K562 (cell line): ENCODE measurements around the gene AKAP12. TPM values are rescaled to one million over a fixed set of nuclear protein-coding genes. Genes with fewer than 3 reads are reported as not detected.
"Not testable (repeated sequence)": the region's sequence is repeated elsewhere in the genome, so short reads cannot be mapped to it uniquely, and the experiment has no call there.

Experiments used
- ATAC-seq: fragments of 200-7000 bp; cut with Tn5 transposase; 3 replicates; pipeline ENCODE4 v1.9.1; 2020; ENCODE audit warnings: moderate library complexity
- BruUV-seq: library from RNA; stranded (reverse); fragments of 400-500 nt; replicated peaks from 2 replicates; lab custom pipeline; 2021; lab: Mats Ljungman, UMichigan
- CTCF ChIA-PET: fragments of 300-600 bp; formaldehyde crosslinking; extraction: SDS; loops from one replicate; lab custom pipeline; 2021; ENCODE audit warnings: low intra/inter-chr PET ratio; lab: Yijun Ruan, JAX
- POLR2A ChIA-PET: fragments of 300-600, 350-650 bp; sonication (Branson Sonifier 250); formaldehyde crosslinking; extraction: SDS; loops from one replicate; lab custom pipeline; 2021; ENCODE audit warnings: antibody characterized with exemption, inconsistent platforms; lab: Yijun Ruan, JAX
- DNase-seq, 4 experiments: peaks; one replicate each; pipeline versions ENCODE4 v3.0.0 to v3.0.0-alpha.2; 2011 to 2018; ENCODE audit warnings: low spot score in 3 of 4, mixed read lengths in 3 of 4; ENCODE audit errors: extremely low read depth in 1 of 4
- FAIRE-seq: peaks from 2 replicates; lab custom pipeline; 2011; peaks lifted over from hg19 to GRCh38; lab: Jason Lieb, UNC
- H2AFZ ChIP-seq: 2 replicates; pipeline ENCODE4 v1.6.0; 2011; ENCODE audit warnings: low read depth, low read length, control low read depth, inconsistent platforms
- H3K27ac ChIP-seq: fragments of 200-600 bp; 3 replicates; pipeline ENCODE4 v1.8.0; 2011; ENCODE audit warnings: low read depth, mild to moderate bottlenecking, control low read depth, inconsistent platforms, low read length, moderate library complexity, mixed read lengths; ENCODE audit errors: extremely low read depth
- H3K27me3 ChIP-seq, 2 experiments: fragments of 300-600 bp in 1 of 2; 2 replicates in 1 of 2; 3 replicates in 1 of 2; pipeline versions ENCODE4 v1.6.0 to v1.8.0; 2011; ENCODE audit warnings: inconsistent platforms in 2 of 2, low read length in 2 of 2, mild to moderate bottlenecking in 1 of 2, mixed read lengths in 1 of 2, moderate library complexity in 1 of 2; ENCODE audit not compliant: control insufficient read depth in 2 of 2, insufficient read depth in 2 of 2
- H3K36me3 ChIP-seq: fragments of 300-600 bp; 3 replicates; pipeline ENCODE4 v1.8.0; 2011; ENCODE audit warnings: mild to moderate bottlenecking, low read length, inconsistent platforms; ENCODE audit not compliant: control insufficient read depth, insufficient read depth
- H3K4me1 ChIP-seq, 2 experiments: fragments of 200-600 bp in 1 of 2; replicated peaks in 1 of 2; 2 replicates in 1 of 2; 3 replicates in 1 of 2; pipeline versions ENCODE4 v1.5.1 to v1.8.0; 2011; ENCODE audit warnings: inconsistent platforms in 2 of 2, low read length in 2 of 2, mild to moderate bottlenecking in 1 of 2, mixed read lengths in 1 of 2, moderate library complexity in 1 of 2; ENCODE audit not compliant: control insufficient read depth in 2 of 2, insufficient read depth in 2 of 2
- H3K4me2 ChIP-seq: 2 replicates; pipeline ENCODE4 v1.6.1; 2011; ENCODE audit warnings: low read length, control low read depth, inconsistent platforms, mixed read lengths; ENCODE audit not compliant: insufficient read depth
- H3K4me3 ChIP-seq: fragments of 200-600 bp; sonication (generic), shearing (Covaris generic); 2 replicates; pipeline ENCODE4 v1.5.1; 2016; ENCODE audit warnings: control low read depth, inconsistent platforms
- H3K79me2 ChIP-seq: fragments of 200-600 bp; 3 replicates; pipeline ENCODE4 v1.8.0; 2011; ENCODE audit warnings: low read length, inconsistent platforms; ENCODE audit not compliant: control insufficient read depth, insufficient read depth
- H3K9ac ChIP-seq, 2 experiments: 2 replicates each; pipeline versions ENCODE4 v1.6.0 to v1.6.1; 2011; ENCODE audit warnings: low read depth in 2 of 2, low read length in 2 of 2, control low read depth in 1 of 2, inconsistent platforms in 1 of 2, mild to moderate bottlenecking in 1 of 2, mixed read lengths in 1 of 2; ENCODE audit not compliant: insufficient read depth in 1 of 2
- H3K9me1 ChIP-seq: one replicate; pipeline ENCODE4 v1.6.0; 2011; ENCODE audit warnings: inconsistent platforms, mild to moderate bottlenecking, low read length, moderate library complexity; ENCODE audit not compliant: control insufficient read depth, insufficient read depth
- H3K9me3 ChIP-seq: replicated peaks from 2 replicates; pipeline ENCODE4 v1.5.1; 2011; ENCODE audit warnings: low read depth, low read length, inconsistent platforms; ENCODE audit not compliant: control insufficient read depth, insufficient read depth
- H4K20me1 ChIP-seq: replicated peaks from 2 replicates; pipeline ENCODE4 v1.6.1; 2011; ENCODE audit warnings: low read length, inconsistent platforms, mixed read lengths; ENCODE audit not compliant: control insufficient read depth, insufficient read depth
- ATF3 ChIP-seq, 2 experiments: fragments of 450-650 bp in 1 of 2; sonication (generic) in 1 of 2; formaldehyde crosslinking in 1 of 2; IDR thresholded peaks in 1 of 2; conservative IDR thresholded peaks in 1 of 2; 2 replicates each; pipeline versions ENCODE4 v1.6.1 to v1.8.1; 2016 to 2023; ENCODE audit warnings: mild to moderate bottlenecking in 2 of 2, moderate library complexity in 2 of 2, inconsistent platforms in 1 of 2, missing genetic modification reagents in 1 of 2
- BACH1 ChIP-seq: fragments of 200-800 bp; sonication (Bioruptor generic); IDR thresholded peaks from 2 replicates; pipeline ENCODE4 v1.6.1; 2016; ENCODE audit warnings: missing genetic modification characterization, missing compliant biosample characterization
- C11orf30 ChIP-seq: fragments of 450-650 bp; IDR thresholded peaks from 2 replicates; pipeline ENCODE4 v1.6.1; 2016; ENCODE audit warnings: low read depth, mild to moderate bottlenecking
- CTCF ChIP-seq, 3 experiments: IDR thresholded peaks in 2 of 3; conservative IDR thresholded peaks in 1 of 3; 2 replicates each; pipeline ENCODE4 v1.5.1; 2011 to 2012; ENCODE audit warnings: low read length in 3 of 3, mild to moderate bottlenecking in 3 of 3, control low read depth in 2 of 3, improper control_type of control experiment in 1 of 3, inconsistent platforms in 1 of 3, low read depth in 1 of 3, mixed read lengths in 1 of 3, moderate library complexity in 1 of 3; ENCODE audit not compliant: insufficient read depth in 2 of 3
- L3MBTL2 ChIP-seq: fragments of 450-650 bp; IDR thresholded peaks from 2 replicates; pipeline ENCODE4 v1.6.1; 2016; ENCODE audit warnings: mild to moderate bottlenecking, moderate library complexity
- MAFF ChIP-seq: IDR thresholded peaks from 2 replicates; pipeline ENCODE4 v1.6.1; 2012; ENCODE audit warnings: low read length, improper control_type of control experiment
- MAFG ChIP-seq: fragments of 450-650 bp; conservative IDR thresholded peaks from 2 replicates; pipeline ENCODE4 v1.6.1; 2016; ENCODE audit warnings: missing genetic modification characterization, missing compliant biosample characterization
- MAFK ChIP-seq: IDR thresholded peaks from 2 replicates; pipeline ENCODE4 v1.6.1; 2011; ENCODE audit warnings: low read length, improper control_type of control experiment
- MBD1 ChIP-seq: fragments of 250-450 bp; sonication (Bioruptor Pico); IDR thresholded peaks from 2 replicates; pipeline ENCODE4 v1.8.0; 2022; ENCODE audit warnings: inconsistent platforms
- NFE2L1 ChIP-seq: fragments of 450-650 bp; IDR thresholded peaks from 2 replicates; pipeline ENCODE4 v1.6.1; 2016; ENCODE audit warnings: missing genetic modification characterization, low read depth, mild to moderate bottlenecking, missing compliant biosample characterization, moderate library complexity, borderline replicate concordance
- POU5F1 ChIP-seq: fragments of 150-350 bp; IDR thresholded peaks from 2 replicates; pipeline ENCODE4 v1.6.1; 2014; ENCODE audit warnings: borderline replicate concordance, low read length, low read depth, mild to moderate bottlenecking; ENCODE audit not compliant: partially characterized antibody
- SMARCA4 ChIP-seq: fragments of 450-650 bp; IDR thresholded peaks from 2 replicates; pipeline ENCODE4 v1.6.1; 2016
- ZNF316 ChIP-seq: fragments of 450-650 bp; IDR thresholded peaks from 2 replicates; pipeline ENCODE4 v1.6.1; 2016
- WGBS: fragments of 100-300 bp; shearing (Covaris generic); methylation state at CpG from one replicate; pipeline ENCODE4 v1.1.6; 2016; ENCODE audit warnings: low coverage, mixed read lengths; ENCODE audit not compliant: insufficient coverage; ENCODE audit errors: missing lambda C conversion rate; 5-methylcytosine and 5-hydroxymethylcytosine counted together
- in situ Hi-C: fragments of 300-500 bp; cut with MboI; formaldehyde crosslinking; loops from 4 replicates; pipeline ENCODE4 v1.15.0; 2018; ENCODE audit warnings: inconsistent platforms, mixed read lengths
- intact Hi-C: fragments of 100-400 bp; cut with micrococcal nuclease; formaldehyde crosslinking; loops from 2 replicates; pipeline ENCODE4 v1.14.2; 2022
- polyA plus RNA-seq, 8 experiments: library from polyadenylated mRNA; depleted of rRNA in 4 of 8; stranded (reverse) in 5 of 8; unstranded in 3 of 8; fragments of >200 nt; fragmentation: Nextera tagmentation in 2 of 8; fragmentation: Illumina TruSeq in 1 of 8; extraction: Ambion mirVana in 2 of 8; extraction: Trizol in 1 of 8; gene quantifications; 2 replicates each; pipeline versions ENCODE4 v1.2.1 to v1.2.3, GENCODE V29; 2011 to 2014; ENCODE audit warnings: inconsistent platforms in 1 of 8, missing spikeins in 1 of 8
- total RNA-seq, 7 experiments: library from RNA; depleted of rRNA in 6 of 7; stranded (reverse); fragments of >200 nt in 6 of 7; fragmentation: Illumina TruSeq in 2 of 7; extraction: Trizol in 2 of 7; gene quantifications; 2 replicates each; pipeline versions ENCODE4 v1.2.1 to v1.2.3, GENCODE V29; 2011 to 2021; ENCODE audit warnings: low replicate concordance in 1 of 7

AKAP12 gene
- total and polyA plus RNA-seq, 9 of the 15 experiments (the other 6 are each of a cell fraction or from before 2014, with no cell fraction given) = 0.08 to 2.0 (median 0.62) TPM

GRCh38 chr6:151353795-151354194, 114.0 kb downstream of the AKAP12 start (continued):
- TF ChIP-seq L3MBTL2 = no peak
- 0 out of 6 replicates have a peak, but pooled peaks of 1 of the 3 experiments have one; percentile 11 for TF ChIP-seq CTCF (IDR thresholded peaks at IDR 0.05 in 2 of 3, conservative IDR thresholded peaks at IDR 0.05 in 1 of 3; ENCODE audit: insufficient read depth in 2 of 3, low read depth in 1 of 3, low read length in 3 of 3)
- TF ChIP-seq MBD1 (CRISPR knock-in tag) = 0 out of 2 replicates have a peak, but pooled peaks have one; percentile 52
- no peak for TF ChIP-seq POU5F1

- intact Hi-C loops = loop anchor here (2.0 kb wide), 1 partner anchor 34 kb away; the partner anchor contains the start of gene ZBTB2
- TF ChIP-seq MAFK = peak; percentile 47; the same call in 1 of the 2 replicates
- TF ChIP-seq MAFG = peak; percentile 93
- TF ChIP-seq BACH1 (tag) = peak; percentile 60; the same call in 1 of the 2 replicates
- TF ChIP-seq C11orf30 = peak; percentile 91
- peak; percentile 83 for TF ChIP-seq NFE2L1 (tag)
- TF ChIP-seq MAFF = peak; percentile 66; the same call in 1 of the 2 replicates
- peak; percentile 66 for TF ChIP-seq ATF3 (IDR thresholded peaks at IDR 0.05)
- TF ChIP-seq ATF3 (CRISPR knock-in tag; conservative IDR thresholded peaks at IDR 0.05) = not testable (repeated sequence)
- peak; percentile 94 for TF ChIP-seq ZNF316
- peak; percentile 43; the same call in 1 of the 2 replicates for TF ChIP-seq SMARCA4
- TF ChIP-seq, all 486 proteins: peak for 9; not testable (repeated sequence) for 477
- ChIA-PET CTCF (interaction anchor here (0.6 kb wide), 1 partner anchor 118 kb away, joined by 3 read pairs; no protein-coding TSS in a partner anchor), POLR2A (interaction anchor here (2.4 kb wide), 1 partner anchor 10 kb away, joined by 8 read pairs; no protein-coding TSS in a partner anchor)
- BruUV-seq, in situ Hi-C loops, H3K4me1 ChIP-seq, H3K9me3 ChIP-seq, H4K20me1 ChIP-seq, H3K27ac ChIP-seq, ATAC-seq, DNase-seq, H3K4me2 ChIP-seq, H3K9me1 ChIP-seq, H3K79me2 ChIP-seq, FAIRE-seq, H3K9ac ChIP-seq, H3K4me3 ChIP-seq, H3K36me3 ChIP-seq, H2AFZ ChIP-seq: not testable (repeated sequence)
- H3K27me3 ChIP-seq = peaks cover 14 to 20% of the 10 kb centered on the region in 2 experiments
- 40% methylated on average over 6 of the region's 6 CpGs for WGBS
These were observed 117.2 kb downstream of the AKAP12 start for GRCh38 chr6:151356983-151357382.
